ENCODE results near the gene ZBTB2. TPM values are rescaled to one million over a fixed set of nuclear protein-coding genes. Genes with fewer than 3 reads are reported as not detected.

The ZBTB2 gene
- total and polyA plus RNA-seq, 2 of the 4 experiments (the other 2 are of a cell fraction): 11.8 to 17.7 TPM

- no peaks in the 10 kb centered on the region for H3K27me3 ChIP-seq (ENCODE audit: control insufficient read depth, insufficient read depth, low read length)
- no peak overlapping the region for H3K9ac ChIP-seq (ENCODE audit: low read depth, low read length)
- no peak overlapping the region for H3K18ac ChIP-seq (ENCODE audit: low read depth, low read length)
- H3K36me3 ChIP-seq (ENCODE audit: control insufficient read depth, insufficient read depth, low read length): peaks cover 10% of the 10 kb centered on the region
- no peak overlapping the region for H2AK9ac ChIP-seq (replicated peaks; ENCODE audit: low read depth, low read length, poor library complexity)
- no peaks in the 10 kb centered on the region for H3K9me3 ChIP-seq (ENCODE audit: control insufficient read depth, insufficient read depth, low read length)
- TF ChIP-seq FOS (IDR thresholded peaks at IDR 0.05; ENCODE audit: low read depth, low read length) (no peak), USF2 (IDR thresholded peaks at IDR 0.05; ENCODE audit: low read depth, low read length) (no peak), CTCF (conservative IDR thresholded peaks at IDR 0.05; ENCODE audit: low read depth, low read length) (no peak), MAFK (IDR thresholded peaks at IDR 0.05; ENCODE audit: low read depth, low read length) (no peak), NFE2L2 (IDR thresholded peaks at IDR 0.05; ENCODE audit: low read depth, low read length) (no peak), BHLHE40 (IDR thresholded peaks at IDR 0.05; ENCODE audit: low read depth, low read length) (no peak), CHD1 (IDR thresholded peaks at IDR 0.05; ENCODE audit: low read depth, low read length) (no peak), MXI1 (IDR thresholded peaks at IDR 0.05; ENCODE audit: borderline replicate concordance, low read depth, low read length) (no peak), POLR2A (IDR thresholded peaks at IDR 0.05; ENCODE audit: low read depth, low read length) (no peak), RAD21 (IDR thresholded peaks at IDR 0.05; ENCODE audit: low read length) (no peak), CEBPB (IDR thresholded peaks at IDR 0.05; ENCODE audit: low read depth, low read length) (no peak), MAZ (IDR thresholded peaks at IDR 0.05; ENCODE audit: borderline replicate concordance, low read depth, low read length) (no peak), RCOR1 (IDR thresholded peaks at IDR 0.05; ENCODE audit: insufficient replicate concordance, low read length) (no peak)
- H3K9me1 ChIP-seq (ENCODE audit: insufficient read depth, low read length): no peaks in the 10 kb centered on the region
- H3K4me1 ChIP-seq (ENCODE audit: control insufficient read depth, insufficient read depth, low read length): no peaks in the 10 kb centered on the region
- no peak overlapping the region for H3K4me3 ChIP-seq (ENCODE audit: insufficient read depth, low read depth, low read length)
- no peak overlapping the region for H4K5ac ChIP-seq (ENCODE audit: low read depth, low read length)
- intact Hi-C loops (cut with micrococcal nuclease) (no loop called here), in situ Hi-C loops (cut with MboI; ENCODE audit: low sequenced_read_pairs) (loop anchor here (25.0 kb wide), 1 partner anchor 928 kb away; no protein-coding TSS in a partner anchor), dilution Hi-C loops (cut with HindIII; ENCODE audit: low sequenced_read_pairs, unreplicated experiment) (no loop called here)
- H2AK5ac ChIP-seq (ENCODE audit: low read depth, low read length): no peak overlapping the region
- H3K4ac ChIP-seq (ENCODE audit: low read depth, low read length): no peak overlapping the region; the same call in 1 of the 2 replicates
- H2AFZ ChIP-seq (replicated peaks; ENCODE audit: low read length, poor library complexity): no peak overlapping the region
- DNase-seq: no peak
- no peak for ATAC-seq (ENCODE audit: low read depth)
- no peak overlapping the region for H4K8ac ChIP-seq (ENCODE audit: low read depth in 2 of 2, low read length in 2 of 2)
- no peak overlapping the region for H3K56ac ChIP-seq (ENCODE audit: extremely low read depth, insufficient read depth, low read length)
- H3K23ac ChIP-seq (ENCODE audit: low read depth, low read length): no peak overlapping the region
- H3K4me2 ChIP-seq (ENCODE audit: low read depth, low read length): no peak overlapping the region
- no peak overlapping the region for H2BK15ac ChIP-seq (ENCODE audit: low read depth, low read length)
- H4K20me1 ChIP-seq (ENCODE audit: insufficient read depth, low read length): peaks cover 3% of the 10 kb centered on the region; the same call in 1 of the 2 replicates
- no peak overlapping the region for H2BK20ac ChIP-seq (ENCODE audit: low read depth, low read length)
- H2BK5ac ChIP-seq (ENCODE audit: low read depth, low read length, poor library complexity, severe bottlenecking): no peak overlapping the region
- no peak overlapping the region for H4K91ac ChIP-seq (ENCODE audit: insufficient read depth, low read depth, low read length)
- H2BK120ac ChIP-seq (ENCODE audit: low read depth, low read length): no peak overlapping the region
- no TSS peak for BruUV-seq (replicated peaks)
- WGBS, 2 experiments (ENCODE audit: extremely low coverage in 2 of 2, insufficient read length in 1 of 2): 82% methylated on average over 6 of the region's 15 CpGs; no CpG with 5 or more reads in 1 of the 2 experiments
- CTCF ChIA-PET: no interaction called here
- no peak overlapping the region for H3K14ac ChIP-seq (replicated peaks; ENCODE audit: low read depth, low read length)
- POLR2A ChIA-PET (ENCODE audit: unreplicated experiment): no interaction called here
- H3K79me1 ChIP-seq (ENCODE audit: low read depth in 1 of 2, low read length in 2 of 2): peaks cover 10 to 20% of the 10 kb centered on the region in 2 experiments
- H3K27ac ChIP-seq (ENCODE audit: insufficient read depth, low read length): no peak overlapping the region
Measured at GRCh38 chr6:151340219-151340978, 51.0 kb downstream of the ZBTB2 start.

All from IMR-90 (cell line).